H54 (cell line): ENCODE measurements around the gene NDUFB7.
"Not testable (repeated sequence)": the region's sequence is repeated elsewhere in the genome, so short reads cannot be mapped to it uniquely, and the experiment has no call there.

Experiments used
- DNase-seq: peaks from one replicate; pipeline ENCODE4 v3.0.0; 2011; ENCODE audit warnings: low spot score, mixed read lengths; ENCODE audit not compliant: insufficient read length
- FAIRE-seq: peaks from 3 replicates; lab custom pipeline; 2011; peaks lifted over from hg19 to GRCh38; lab: Jason Lieb, UNC
- POLR2A ChIP-seq: IDR thresholded peaks from 2 replicates; pipeline ENCODE4 v1.6.1; 2011; ENCODE audit warnings: low read depth, mild to moderate bottlenecking, low read length

Gene NDUFB7

GRCh38 chr19:14582894-14583340 is 11.1 kb upstream of the NDUFB7 start, which contains the start of gene CLEC17A:
Gene CLEC17A (plus strand): TSS chr19:14583084. CDS start chr19:14583161, 77 bp downstream.
- DNase-seq (no peak), FAIRE-seq (no peak)
- TF ChIP-seq POLR2A = no peak

DNA sequence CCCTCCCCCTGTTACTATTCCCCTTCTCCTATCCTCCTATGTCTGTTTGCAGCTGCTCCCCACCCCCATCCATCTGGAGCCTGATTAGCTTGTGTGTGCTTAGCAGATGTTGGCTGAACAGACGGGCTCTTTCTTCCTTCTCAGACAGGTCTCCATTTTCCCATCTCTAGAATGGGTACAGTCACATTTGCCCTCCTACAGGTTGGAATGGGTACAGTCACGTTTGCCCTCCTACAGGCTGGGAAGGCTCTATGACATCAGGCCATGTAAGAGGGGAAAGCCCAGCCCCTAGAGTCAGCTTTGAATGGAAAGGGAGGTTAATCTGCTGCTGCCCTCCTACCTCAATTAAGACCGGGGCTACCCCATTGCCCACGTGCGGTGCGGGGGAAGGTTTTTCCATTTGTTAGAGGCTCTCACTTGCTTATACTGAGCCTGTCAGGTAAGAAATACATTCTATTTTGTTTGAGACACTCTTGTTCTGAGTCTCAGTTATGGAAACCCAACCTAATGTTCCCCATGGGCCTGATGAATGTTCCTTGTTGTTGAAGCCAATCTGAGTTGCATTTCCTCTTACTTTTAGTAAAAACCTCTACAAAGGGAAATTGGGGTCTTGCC is 8.9 kb upstream of the NDUFB7 start:
- FAIRE-seq = no peak
- DNase-seq = no peak
- TF ChIP-seq POLR2A = no peak

- no peak for FAIRE-seq
- TF ChIP-seq POLR2A = no peak
These were observed 6.1 kb upstream of the NDUFB7 start for GRCh38 chr19:14577885-14578427.

DNA sequence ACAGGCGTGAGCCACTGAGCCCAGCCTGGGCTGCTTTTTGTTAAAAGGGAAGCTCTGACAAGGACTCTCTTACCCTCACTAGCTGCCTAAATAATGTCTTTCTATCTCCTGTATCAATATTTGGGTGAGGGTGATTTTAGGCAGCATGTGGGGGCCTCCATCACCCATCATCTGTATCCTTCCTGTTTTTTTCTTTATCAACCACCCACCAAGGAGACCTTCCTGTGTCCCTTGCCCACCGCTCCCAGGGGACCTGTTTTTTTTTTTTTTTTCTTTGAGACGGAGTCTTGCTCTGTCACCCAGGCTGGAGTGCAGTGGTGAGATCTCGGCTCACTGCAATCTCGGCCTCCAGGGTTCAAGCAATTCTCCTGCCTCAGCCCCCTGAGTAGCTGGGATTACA is 5.4 kb upstream of the NDUFB7 start:
- DNase-seq = no peak
- FAIRE-seq = no peak
- no peak for TF ChIP-seq POLR2A

More at GRCh38 chr19:14577885-14578427, 6.1 kb upstream of the NDUFB7 start:
- no peak for DNase-seq

DNA sequence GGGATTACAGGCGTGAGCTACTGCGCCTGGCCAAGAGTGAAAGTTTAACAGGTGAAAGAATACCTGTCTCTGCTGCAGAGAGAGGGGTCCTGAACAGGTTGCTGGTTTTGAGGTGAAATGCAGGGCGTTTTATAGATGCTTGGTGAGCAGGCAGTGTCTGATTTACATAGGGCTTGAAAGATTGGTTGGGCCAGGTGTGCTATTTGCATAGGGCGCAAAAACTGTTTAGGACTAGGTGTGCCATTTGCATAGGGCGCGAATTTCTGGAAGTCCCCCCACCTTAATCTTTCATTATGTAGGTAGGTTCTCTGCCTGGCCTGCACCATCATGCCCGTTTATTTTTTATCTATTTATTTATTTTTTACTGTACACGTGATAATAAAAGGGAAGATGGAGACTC is 4.5 kb upstream of the NDUFB7 start:
- DNase-seq (no peak), FAIRE-seq (no peak)
- no peak for TF ChIP-seq POLR2A

- DNase-seq = no peak
- no peak for FAIRE-seq
- no peak for TF ChIP-seq POLR2A
These were observed 3.6 kb upstream of the NDUFB7 start for GRCh38 chr19:14575428-14575980.

DNA sequence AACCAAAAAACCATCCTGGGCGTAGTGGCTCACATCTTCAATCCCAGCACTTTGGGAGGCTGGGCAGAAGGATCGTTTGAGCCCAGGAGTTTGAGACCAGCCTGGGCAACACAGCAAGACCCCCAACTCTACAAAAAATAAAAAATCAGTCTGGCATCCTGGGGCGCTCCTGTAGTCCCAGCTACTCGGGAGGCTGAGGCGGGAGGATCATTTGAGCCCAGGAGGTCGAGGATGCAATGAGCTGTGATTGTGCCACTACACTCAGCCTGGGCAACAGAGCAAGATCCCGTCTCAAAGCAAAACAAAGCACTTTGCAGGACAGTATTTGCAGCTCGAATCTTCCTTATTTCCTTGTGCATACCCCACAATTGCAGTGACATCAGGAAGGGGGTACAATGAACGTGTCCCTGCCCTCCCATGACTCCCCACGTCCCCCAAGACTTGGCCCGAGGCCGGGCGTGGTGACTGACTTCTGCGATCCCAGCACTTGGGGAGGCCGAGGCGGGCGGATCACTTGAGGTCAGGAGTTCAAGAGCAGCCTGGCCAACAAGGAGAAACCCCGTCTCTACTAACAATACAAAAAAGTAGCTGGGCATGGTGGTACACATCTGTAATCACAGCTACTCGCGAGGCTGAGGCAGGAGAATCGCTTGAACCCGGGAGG is 870 bp downstream of the NDUFB7 start:
- no peak for TF ChIP-seq POLR2A
- FAIRE-seq (no peak), DNase-seq (no peak)

DNA sequence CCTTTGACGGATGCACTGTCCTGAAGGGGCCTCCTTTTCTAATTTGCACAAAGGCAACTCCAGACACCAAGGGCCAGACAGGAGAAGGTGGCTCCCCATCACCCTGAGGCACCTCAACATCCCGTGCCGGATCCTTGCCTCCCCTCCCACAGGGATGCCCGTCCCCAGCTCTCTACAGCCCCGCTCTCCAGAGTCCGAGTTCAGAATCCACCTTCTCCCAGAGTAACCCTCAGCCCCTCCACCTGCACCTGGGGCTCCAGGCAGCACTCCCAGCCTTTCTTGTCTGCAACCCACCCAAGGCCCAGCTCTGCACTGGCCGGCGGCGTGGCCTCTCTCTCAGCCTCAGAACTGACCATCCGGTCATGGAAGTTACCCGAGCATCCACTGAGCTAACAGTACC is 4.8 kb downstream of the NDUFB7 start:
- FAIRE-seq (no peak), DNase-seq (no peak)
- no peak for TF ChIP-seq POLR2A

DNA sequence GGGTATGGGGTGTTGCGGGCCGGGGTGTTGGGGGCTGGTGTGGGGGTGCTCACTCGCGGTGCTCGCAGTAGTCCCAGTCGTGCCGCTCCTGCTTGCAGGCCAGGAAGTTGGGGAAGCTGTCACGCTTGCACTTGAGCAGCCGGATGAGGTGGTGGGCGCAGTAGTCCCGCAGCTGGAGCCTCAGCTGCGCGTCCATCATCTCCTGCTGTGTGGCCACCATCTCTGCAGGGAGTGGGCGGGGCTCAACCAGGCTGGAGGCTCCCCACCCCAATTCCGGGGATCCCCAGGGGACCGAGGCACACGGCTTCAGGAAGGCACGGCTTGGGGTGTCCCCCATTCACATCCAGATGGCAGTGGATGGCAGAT is 5.2 kb downstream of the NDUFB7 start:
- no peak for TF ChIP-seq POLR2A
- FAIRE-seq (no peak), DNase-seq (no peak)

GRCh38 chr19:14565765-14566711 is 5.8 kb downstream of the NDUFB7 start:
- FAIRE-seq = no peak
- TF ChIP-seq POLR2A = no peak
- DNase-seq = no peak

GRCh38 chr19:14565298-14565679 is 6.6 kb downstream of the NDUFB7 start:
- no peak for DNase-seq

DNA sequence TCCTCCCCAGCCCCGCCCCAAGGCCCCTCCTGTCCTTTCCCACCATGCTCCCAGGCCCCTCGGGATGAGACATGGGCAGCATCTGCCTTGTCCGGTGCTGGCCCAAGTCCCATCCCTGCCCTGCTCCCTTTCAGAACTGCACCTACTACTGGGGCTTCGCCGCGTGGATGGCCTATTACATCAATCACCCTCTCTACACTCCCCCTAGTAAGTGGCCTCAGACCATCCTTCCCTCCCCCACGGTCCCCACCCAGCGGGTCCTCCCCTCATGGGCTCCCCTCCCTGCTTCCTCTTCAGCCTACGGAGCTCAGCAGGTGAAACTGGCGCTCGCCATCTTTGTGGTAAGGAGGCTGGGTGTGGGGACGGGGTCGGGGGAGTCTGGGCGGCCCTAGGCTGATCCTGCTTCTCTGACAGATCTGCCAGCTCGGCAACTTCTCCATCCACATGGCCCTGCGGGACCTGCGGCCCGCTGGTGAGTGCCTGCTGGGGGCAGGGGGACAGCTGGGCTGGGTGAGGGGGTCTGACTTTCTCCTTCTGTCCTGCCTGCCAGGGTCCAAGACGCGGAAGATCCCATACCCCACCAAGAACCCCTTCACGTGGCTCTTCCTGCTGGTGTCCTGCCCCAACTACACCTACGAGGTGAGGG is 7.1 kb downstream of the NDUFB7 start:
- DNase-seq, FAIRE-seq: not testable (repeated sequence)

More at GRCh38 chr19:14565298-14565679, 6.6 kb downstream of the NDUFB7 start:
- no peak for FAIRE-seq
- no peak for TF ChIP-seq POLR2A

GRCh38 chr19:14563989-14564651 is 7.7 kb downstream of the NDUFB7 start:
- no peak for TF ChIP-seq POLR2A
- no peak for FAIRE-seq
- DNase-seq = no peak
